Central memory CD8-positive, alpha-beta T cell (primary cell): ENCODE data around the gene SETD1A.
A peak's percentile ranks its signal among the peaks of the same experiment; 100 is the strongest.
"Not testable (repeated sequence)": the region's sequence is repeated elsewhere in the genome, so short reads cannot be mapped to it uniquely, and the experiment has no call there.

Source experiments
- ATAC-seq: fragments of 150-1000 bp; cut with Tn5 transposase; replicated peaks from 2 replicates; pipeline ENCODE4 v1.10.0; 2022; ENCODE audit warnings: mild to moderate bottlenecking, moderate FRiP score, moderate number of reproducible peaks; ENCODE audit not compliant: poor library complexity, severe bottlenecking; ENCODE audit errors: extremely low read depth
- DNase-seq, 2 donors: peaks; one replicate each; pipeline ENCODE4 v3.0.0; 2021; ENCODE audit warnings: low spot score in 2 of 2
- H3K27ac Mint-ChIP-seq: one replicate; pipeline ENCODE4 v1.8.0; 2022; ENCODE audit warnings: low read depth, mild to moderate bottlenecking, moderate library complexity, mixed read lengths
- H3K27me3 Mint-ChIP-seq: one replicate; pipeline ENCODE4 v1.8.0; 2022; ENCODE audit warnings: mixed read lengths
- H3K36me3 Mint-ChIP-seq: one replicate; pipeline ENCODE4 v1.8.0; 2022; ENCODE audit warnings: mild to moderate bottlenecking, moderate library complexity, mixed read lengths; ENCODE audit not compliant: insufficient read depth
- H3K4me1 Mint-ChIP-seq: one replicate; pipeline ENCODE4 v1.8.0; 2022; ENCODE audit warnings: mixed read lengths
- H3K4me3 Mint-ChIP-seq: one replicate; pipeline ENCODE4 v1.8.0; 2022; ENCODE audit warnings: mild to moderate bottlenecking, moderate library complexity, mixed read lengths
- H3K9me3 Mint-ChIP-seq: one replicate; pipeline ENCODE4 v1.8.0; 2022; ENCODE audit warnings: mixed read lengths

SETD1A gene

GRCh38 chr16:31011815-31012214 lies 54.3 kb downstream of the SETD1A start:
- not testable (repeated sequence) for H3K9me3 Mint-ChIP-seq, ATAC-seq, DNase-seq, H3K36me3 Mint-ChIP-seq
- peaks cover 13% of the 10 kb centered on the region for H3K4me1 Mint-ChIP-seq
- H3K27ac Mint-ChIP-seq, result peak overlapping the region; percentile 76
- peak overlapping the region; percentile 49 for H3K4me3 Mint-ChIP-seq
- H3K27me3 Mint-ChIP-seq, result peaks cover 72% of the 10 kb centered on the region

DNA sequence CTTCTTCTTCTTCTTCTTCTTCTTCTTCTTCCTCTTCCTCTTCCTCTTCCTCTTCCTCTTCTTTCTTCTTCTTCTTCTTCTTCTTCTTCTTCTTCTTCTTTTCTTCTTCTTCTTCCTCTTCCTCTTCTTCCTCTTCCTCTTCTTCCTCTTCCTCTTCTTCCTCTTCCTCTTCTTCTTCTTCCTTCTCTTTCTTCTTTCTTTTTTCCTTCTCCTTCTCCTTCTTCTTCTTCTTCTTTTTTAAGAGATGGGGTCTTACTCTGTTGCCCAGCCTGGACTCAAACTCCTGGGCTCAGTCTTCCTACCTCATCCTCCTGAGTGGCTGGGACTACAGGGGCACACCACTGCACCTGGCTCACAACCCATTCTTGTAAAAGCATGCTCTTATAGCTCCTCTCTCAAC lies 55.7 kb downstream of the SETD1A start:
- H3K9me3 Mint-ChIP-seq, H3K36me3 Mint-ChIP-seq, H3K27ac Mint-ChIP-seq, H3K4me3 Mint-ChIP-seq, ATAC-seq, DNase-seq: not testable (repeated sequence)
- Mint-ChIP-seq H3K27me3 (peaks cover 72% of the 10 kb centered on the region), H3K4me1 (peaks cover 13% of the 10 kb centered on the region)

- Mint-ChIP-seq H3K9me3 (no peaks in the 10 kb centered on the region), H3K4me3 (no peak overlapping the region), H3K4me1 (peaks cover 13% of the 10 kb centered on the region), H3K27me3 (peaks cover 50% of the 10 kb centered on the region), H3K36me3 (peaks cover 4% of the 10 kb centered on the region), H3K27ac (no peak overlapping the region)
- DNase-seq (no peak), ATAC-seq (no peak)
Measured at GRCh38 chr16:31016018-31016417, 58.5 kb downstream of the SETD1A start.

GRCh38 chr16:31017756-31018155 lies 60.2 kb downstream of the SETD1A start:
- H3K4me3 Mint-ChIP-seq, H3K27ac Mint-ChIP-seq, H3K9me3 Mint-ChIP-seq, DNase-seq, H3K36me3 Mint-ChIP-seq, H3K4me1 Mint-ChIP-seq, ATAC-seq: not testable (repeated sequence)
- peaks cover 32% of the 10 kb centered on the region for H3K27me3 Mint-ChIP-seq

- Mint-ChIP-seq H3K4me1 (no peaks in the 10 kb centered on the region), H3K36me3 (peaks cover 1% of the 10 kb centered on the region), H3K9me3 (no peaks in the 10 kb centered on the region), H3K4me3 (no peak overlapping the region), H3K27me3 (peaks cover 7% of the 10 kb centered on the region), H3K27ac (no peak overlapping the region)
- no peak for DNase-seq
- no peak for ATAC-seq
Measured at GRCh38 chr16:31020536-31020935, 63.0 kb downstream of the SETD1A start.

DNA sequence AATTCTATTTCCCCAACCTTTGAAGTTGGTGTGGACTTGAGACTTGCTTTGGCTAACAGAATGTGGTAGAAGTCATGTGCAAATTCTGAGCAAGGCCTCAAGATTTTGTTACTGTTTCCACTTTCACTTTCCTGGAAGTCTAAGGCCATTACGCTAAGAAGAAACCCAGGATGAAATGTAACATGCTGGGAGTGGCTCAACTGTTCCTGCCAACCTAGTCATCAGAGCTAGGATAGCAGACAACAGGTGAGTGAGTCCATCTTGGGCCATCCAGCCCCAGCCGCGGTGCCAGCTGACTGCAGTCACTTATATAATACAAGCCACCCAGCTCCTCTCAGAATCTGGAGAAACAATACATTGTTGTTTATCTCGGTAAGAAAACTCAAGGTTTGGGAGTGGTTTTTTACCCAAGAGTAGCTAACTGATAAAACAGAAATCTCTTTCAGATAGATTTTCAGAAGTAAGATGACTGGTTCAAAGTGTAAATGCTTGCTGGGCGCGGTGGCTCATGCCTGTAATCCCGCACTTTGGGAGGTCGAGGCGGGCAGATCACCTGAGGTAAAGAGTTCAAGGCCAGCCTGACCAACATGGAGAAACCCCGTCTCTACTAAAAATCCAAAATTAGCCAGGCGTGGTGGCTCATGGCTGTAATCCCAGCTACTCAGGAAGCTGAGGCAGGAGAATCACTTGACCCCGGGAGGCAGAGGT lies 65.1 kb downstream of the SETD1A start:
- H3K9me3 Mint-ChIP-seq, result no peaks in the 10 kb centered on the region
- H3K4me3 Mint-ChIP-seq, result no peak overlapping the region
- H3K4me1 Mint-ChIP-seq, result no peaks in the 10 kb centered on the region
- H3K27ac Mint-ChIP-seq, result no peak overlapping the region
- DNase-seq, result no peak
- no peak for ATAC-seq
- H3K27me3 Mint-ChIP-seq, result no peaks in the 10 kb centered on the region
- H3K36me3 Mint-ChIP-seq, result no peaks in the 10 kb centered on the region

- Mint-ChIP-seq H3K4me1 (no peaks in the 10 kb centered on the region), H3K4me3 (no peak overlapping the region), H3K9me3 (no peaks in the 10 kb centered on the region), H3K36me3 (no peaks in the 10 kb centered on the region), H3K27ac (no peak overlapping the region), H3K27me3 (no peaks in the 10 kb centered on the region)
- ATAC-seq (no peak), DNase-seq (no peak)
Measured at GRCh38 chr16:31023252-31023602, 65.7 kb downstream of the SETD1A start.

DNA sequence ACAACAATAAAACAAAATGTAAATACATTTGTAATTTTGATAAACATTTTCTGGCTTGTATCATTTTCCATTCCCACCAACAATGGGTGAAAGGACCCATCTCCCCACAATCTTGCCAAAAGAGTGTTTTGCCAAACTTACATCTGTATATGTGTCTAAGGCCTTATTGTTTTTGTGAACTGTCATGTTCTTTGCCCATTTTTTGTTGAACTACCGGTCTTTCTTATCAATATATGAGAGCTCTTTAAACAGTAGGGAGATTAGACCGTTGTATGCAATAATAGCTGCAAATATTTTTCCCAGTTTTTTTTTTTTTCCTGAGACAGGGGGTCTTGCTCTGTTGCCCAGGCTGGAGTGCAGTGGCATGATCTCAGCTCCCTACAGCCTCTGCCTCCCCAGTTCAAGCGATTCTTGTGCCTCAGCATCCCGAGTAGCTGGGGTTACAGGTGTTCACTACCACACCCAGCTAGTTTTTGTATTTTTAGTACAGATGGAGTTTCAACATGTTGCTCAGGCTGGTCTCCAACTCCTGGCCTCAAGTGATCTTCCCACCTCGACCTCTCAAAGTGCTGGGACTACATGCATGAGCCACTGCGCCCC lies 66.2 kb downstream of the SETD1A start:
- H3K4me1 Mint-ChIP-seq, result no peaks in the 10 kb centered on the region
- H3K36me3 Mint-ChIP-seq, result no peaks in the 10 kb centered on the region
- no peak overlapping the region for H3K27ac Mint-ChIP-seq
- H3K27me3 Mint-ChIP-seq, result no peaks in the 10 kb centered on the region
- DNase-seq (no peak), ATAC-seq (no peak)
- no peaks in the 10 kb centered on the region for H3K9me3 Mint-ChIP-seq
- no peak overlapping the region for H3K4me3 Mint-ChIP-seq

- no peaks in the 10 kb centered on the region for H3K27me3 Mint-ChIP-seq
- no peaks in the 10 kb centered on the region for H3K9me3 Mint-ChIP-seq
- DNase-seq (no peak), ATAC-seq (no peak)
- H3K4me3 Mint-ChIP-seq, result no peak overlapping the region
- H3K36me3 Mint-ChIP-seq, result no peaks in the 10 kb centered on the region
- no peaks in the 10 kb centered on the region for H3K4me1 Mint-ChIP-seq
- H3K27ac Mint-ChIP-seq, result no peak overlapping the region
Measured at GRCh38 chr16:31025339-31025738, 67.8 kb downstream of the SETD1A start.

DNA sequence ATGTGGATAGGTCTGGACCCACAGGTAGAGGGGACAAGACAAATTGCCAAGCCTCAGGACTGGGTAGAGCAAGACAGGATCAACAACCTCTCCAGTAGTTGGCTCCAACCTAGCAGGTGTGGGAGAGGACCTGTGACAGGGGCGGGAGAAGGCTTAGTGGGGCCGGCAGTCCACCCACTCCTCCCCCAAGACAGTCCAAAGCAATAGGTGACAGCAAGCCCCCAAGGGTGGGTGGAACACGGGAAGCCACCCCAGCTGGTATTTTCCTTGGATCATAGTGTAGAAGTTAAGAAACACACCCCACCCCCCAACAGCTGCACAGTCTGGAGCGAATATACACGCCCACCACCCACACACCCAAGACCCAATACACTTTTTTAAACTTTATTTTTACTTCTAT lies 71.7 kb downstream of the SETD1A start:
- H3K27me3 Mint-ChIP-seq, result no peaks in the 10 kb centered on the region
- DNase-seq (no peak), ATAC-seq (no peak)
- H3K9me3 Mint-ChIP-seq, result no peaks in the 10 kb centered on the region
- peaks cover 10% of the 10 kb centered on the region for H3K4me1 Mint-ChIP-seq
- H3K27ac Mint-ChIP-seq, result no peak overlapping the region
- H3K4me3 Mint-ChIP-seq, result no peak overlapping the region
- peaks cover 16% of the 10 kb centered on the region for H3K36me3 Mint-ChIP-seq

- Mint-ChIP-seq H3K27me3 (no peaks in the 10 kb centered on the region), H3K36me3 (peaks cover 23% of the 10 kb centered on the region), H3K9me3 (no peaks in the 10 kb centered on the region), H3K4me1 (peaks cover 20% of the 10 kb centered on the region), H3K4me3 (no peak overlapping the region), H3K27ac (no peak overlapping the region)
- no peak for DNase-seq
- ATAC-seq, result no peak
Measured at GRCh38 chr16:31031276-31031675, 73.7 kb downstream of the SETD1A start.

DNA sequence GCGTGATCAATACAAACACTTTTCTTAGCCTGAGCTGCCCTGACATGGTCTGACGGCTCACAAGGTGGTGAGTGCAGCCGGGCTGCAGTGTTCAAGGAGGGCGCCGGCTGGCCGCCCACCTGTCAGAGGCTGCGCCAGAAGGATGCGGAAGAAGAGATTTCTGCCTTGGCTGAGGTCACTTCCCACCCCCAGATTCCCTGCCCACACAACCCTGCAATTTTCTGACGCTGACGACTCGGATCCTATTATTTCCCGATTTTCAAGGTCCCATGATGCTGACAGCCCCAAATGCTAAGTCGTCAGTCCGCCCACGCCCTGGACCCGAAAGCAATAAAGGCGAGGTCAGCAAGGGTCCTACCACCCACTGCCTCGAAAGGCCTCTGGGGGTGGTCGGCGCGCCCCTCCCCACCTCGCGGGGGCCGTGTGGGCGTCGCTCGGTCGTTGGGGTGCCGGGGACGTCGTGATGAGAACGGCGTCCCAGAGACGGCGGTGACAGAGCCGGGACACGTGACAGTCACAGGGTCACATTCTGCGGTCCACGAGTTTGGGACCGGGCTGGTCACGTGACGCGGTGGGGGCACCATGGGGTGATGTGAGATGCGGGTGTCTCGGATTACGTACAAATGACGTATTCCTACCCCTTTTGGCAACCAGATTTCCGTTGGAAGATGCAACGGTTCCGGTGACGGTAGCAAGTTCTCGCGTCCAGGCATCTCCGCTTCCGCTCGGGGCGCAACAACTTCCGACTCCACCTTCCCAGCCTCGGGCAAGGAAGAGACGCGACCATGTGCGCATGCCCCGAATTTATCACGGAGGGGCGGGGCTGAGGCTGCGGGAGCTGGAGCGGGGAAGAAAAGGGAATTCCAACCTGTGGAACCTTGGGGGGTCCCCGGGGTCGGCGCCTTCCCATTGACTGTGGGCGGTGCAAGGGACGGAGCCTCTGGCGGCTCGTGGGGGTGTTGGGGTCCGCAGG lies 75.5 kb downstream of the SETD1A start, which contains the start of gene STX4:
TSS of gene STX4 (plus strand) at position 823 of the 973 bp plus-strand sequence. CDS start 248 bp downstream, outside the sequence.
- no peaks in the 10 kb centered on the region for H3K9me3 Mint-ChIP-seq
- no peaks in the 10 kb centered on the region for H3K27me3 Mint-ChIP-seq
- peak; percentile 96 to 98 for DNase-seq
- ATAC-seq, result peak; percentile 88
- H3K4me1 Mint-ChIP-seq, result peaks cover 26% of the 10 kb centered on the region
- H3K4me3 Mint-ChIP-seq, result peak within 1 kb of the TSS; percentile 98
- H3K27ac Mint-ChIP-seq, result peak within 1 kb of the TSS; percentile 92
- H3K36me3 Mint-ChIP-seq, result peaks cover 26% of the 10 kb centered on the region
